GM18511 (cell line): ENCODE data around the gene NELL2.
A peak's percentile ranks its signal among the peaks of the same experiment; 100 is the strongest.
"Not testable (repeated sequence)": the region's sequence is repeated elsewhere in the genome, so short reads cannot be mapped to it uniquely, and the experiment has no call there.

Experiments
- ATAC-seq: cut with Tn5 transposase; IDR thresholded peaks from one replicate; pipeline ENCODE4 v1.9.1; 2021; ENCODE audit warnings: mild to moderate bottlenecking, moderate library complexity; ENCODE audit not compliant: unreplicated experiment

The NELL2 gene

DNA sequence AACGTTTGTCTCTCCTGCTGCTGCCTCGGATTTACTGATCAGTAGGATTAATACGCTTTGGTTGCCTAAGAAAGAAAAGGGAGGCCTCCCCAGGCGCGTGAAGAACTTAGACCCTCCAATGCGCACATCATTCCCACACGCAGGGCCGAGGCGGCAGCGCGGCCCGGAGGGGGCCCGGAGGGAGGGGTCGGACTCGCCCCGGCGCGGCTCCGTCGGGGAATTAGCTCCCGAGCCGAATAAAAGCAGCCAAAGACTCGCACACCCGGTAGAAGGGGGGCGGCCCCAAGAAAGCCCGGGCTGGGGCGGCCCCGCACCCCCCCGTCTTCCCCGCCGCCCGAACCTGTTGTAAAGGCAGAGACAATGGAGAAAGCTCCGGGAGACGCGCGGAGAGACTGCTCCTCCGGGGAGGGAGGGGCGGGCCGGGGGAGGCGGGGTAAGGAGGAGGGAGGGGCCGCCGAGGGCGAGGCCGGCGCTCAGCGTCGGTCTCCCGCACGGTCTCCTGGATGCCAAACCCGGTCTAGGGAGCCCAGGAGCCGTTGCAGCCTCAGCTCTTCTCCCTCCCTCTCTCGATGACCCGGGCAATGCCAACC lies at the start of gene NELL2:
Gene NELL2, minus strand, starts transcription at position 362 of the 590 bp plus-strand sequence. CDS start 446 bp downstream, outside the sequence.
- peak; percentile 56 for ATAC-seq

- ATAC-seq, result no peak
Observed at GRCh38 chr12:44921736-44922135, 45.6 kb upstream of the NELL2 start.

DNA sequence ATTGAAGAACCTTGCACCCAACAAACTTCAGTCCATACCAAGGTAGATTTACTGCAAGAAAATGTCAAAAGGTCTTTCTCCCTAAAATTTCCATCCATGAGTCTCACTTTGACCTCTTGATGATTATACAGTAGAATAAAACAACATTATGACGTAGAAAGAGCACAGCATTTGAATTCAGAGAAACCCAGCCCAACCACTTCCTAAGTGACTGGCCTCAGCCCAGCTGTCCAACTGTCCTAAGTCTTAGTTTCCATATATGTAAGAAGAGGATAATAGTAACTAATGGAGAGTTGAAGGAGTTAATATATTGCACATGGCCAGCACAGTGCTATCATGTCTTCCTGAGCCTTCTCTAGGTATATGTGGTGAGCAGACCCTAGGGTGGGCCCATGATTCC lies 41.0 kb upstream of the NELL2 start:
- ATAC-seq, result no peak

DNA sequence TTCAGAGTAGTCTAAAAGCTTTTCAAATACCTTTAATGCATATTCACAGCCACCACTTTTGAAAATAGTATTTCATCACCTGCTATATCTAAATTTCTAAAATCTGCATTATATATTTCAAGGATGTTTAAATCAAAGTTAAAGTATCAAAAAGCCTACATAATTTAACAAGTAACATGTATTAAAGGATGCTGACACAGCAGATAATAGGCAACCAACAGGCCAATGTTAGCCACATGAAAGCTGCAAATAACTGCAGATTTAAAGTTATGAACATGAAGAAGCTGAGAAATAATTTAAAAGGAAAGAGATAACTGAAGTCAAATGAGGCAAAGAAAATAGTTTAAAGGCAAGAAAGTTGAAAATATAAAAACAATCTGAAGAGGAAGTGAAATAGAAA lies 39.8 kb upstream of the NELL2 start:
- no peak for ATAC-seq

DNA sequence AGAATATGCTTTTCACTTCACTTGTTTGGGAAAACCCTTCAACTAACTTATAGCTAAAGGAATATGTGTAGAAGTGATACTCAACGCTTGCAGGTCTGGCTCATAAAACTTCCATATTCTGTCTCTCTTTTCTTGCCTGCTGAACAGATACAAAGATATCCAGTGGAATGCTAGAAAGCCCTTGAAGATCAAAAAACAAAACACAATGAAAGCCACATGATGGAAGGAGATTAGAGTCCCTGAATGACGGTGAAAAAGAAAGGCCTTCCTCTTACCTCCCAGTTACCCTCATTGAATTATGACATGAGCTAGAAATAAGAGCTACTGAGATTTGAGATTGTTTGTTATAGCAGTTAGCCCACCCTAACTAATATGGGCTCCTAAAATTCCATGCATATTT lies 28.2 kb upstream of the NELL2 start:
- no peak for ATAC-seq

DNA sequence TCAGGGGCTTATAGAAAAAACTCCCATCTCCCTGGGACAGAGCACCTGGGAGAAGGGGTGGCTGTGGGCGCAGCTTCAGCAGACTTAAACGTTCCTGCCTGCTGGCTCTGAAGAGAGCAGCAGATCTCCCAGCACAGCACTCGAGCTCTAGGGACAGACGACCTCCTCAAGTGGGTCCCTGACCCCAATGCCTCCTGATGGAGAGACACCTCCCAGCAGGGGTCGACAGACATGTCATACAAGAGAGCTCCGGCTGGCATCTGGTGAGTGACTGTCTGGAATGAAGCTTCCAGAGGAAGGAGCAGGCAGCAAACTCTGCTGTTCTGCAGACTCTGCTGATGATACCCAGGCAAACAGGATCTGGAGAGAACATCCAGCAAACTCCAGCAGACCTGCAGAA lies 22.0 kb upstream of the NELL2 start:
- not testable (repeated sequence) for ATAC-seq

DNA sequence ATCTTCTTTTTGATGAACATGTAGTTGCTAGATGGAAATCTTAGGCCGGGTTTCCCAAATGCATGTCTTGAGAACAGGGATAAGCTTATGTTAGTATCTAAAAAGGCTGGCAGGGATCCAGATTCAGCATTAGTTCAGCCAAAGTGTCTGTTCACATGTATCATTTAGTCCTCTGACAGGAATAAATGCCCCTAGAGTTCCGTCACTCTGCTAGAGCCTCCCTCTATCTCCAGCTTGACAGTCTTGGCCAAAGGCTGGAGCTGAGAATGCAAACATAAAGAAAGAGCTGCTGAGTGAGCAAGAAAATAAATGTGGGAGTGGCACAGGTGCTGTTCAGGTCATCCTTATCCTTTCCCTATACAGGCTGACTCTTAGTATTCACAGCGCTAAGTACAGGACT lies 13.8 kb upstream of the NELL2 start:
- ATAC-seq, result no peak

DNA sequence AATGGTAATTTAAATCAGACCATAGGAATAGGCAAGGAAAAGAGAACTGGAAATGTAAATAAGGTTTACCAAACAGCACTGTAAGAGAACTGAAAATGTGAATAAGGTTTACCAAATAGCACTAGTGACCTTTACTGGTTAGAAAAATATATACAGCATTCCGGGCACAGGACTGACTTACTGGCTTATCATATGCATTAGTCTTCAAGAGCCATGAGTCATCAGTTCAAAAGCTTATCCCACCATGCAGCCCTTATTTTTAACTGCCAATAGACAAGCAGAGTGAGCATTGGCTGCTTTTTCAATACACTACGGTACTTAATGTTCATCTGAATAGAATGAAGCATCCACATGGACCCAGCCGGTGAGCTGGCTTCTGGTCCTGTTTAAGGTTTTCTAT lies 13.0 kb upstream of the NELL2 start:
- no peak for ATAC-seq

DNA sequence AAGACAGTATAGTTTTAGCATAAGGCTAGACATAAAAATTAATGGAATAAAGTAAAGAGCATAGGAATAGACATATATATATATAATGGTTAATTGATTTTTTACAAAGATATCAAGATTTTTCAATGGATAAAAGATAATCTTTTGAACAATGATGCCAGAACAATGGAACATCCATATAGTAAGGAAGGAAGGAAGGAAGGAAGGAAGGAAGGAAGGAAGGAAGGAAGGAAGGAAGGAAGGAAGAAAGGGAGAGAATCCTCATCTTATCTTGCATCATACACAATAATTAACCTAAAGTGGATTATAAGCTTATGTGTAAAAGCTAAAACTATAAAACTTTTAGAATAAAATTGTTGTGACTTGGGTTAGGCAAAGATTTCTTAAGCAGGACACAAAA lies 9.8 kb upstream of the NELL2 start:
- ATAC-seq, result no peak

DNA sequence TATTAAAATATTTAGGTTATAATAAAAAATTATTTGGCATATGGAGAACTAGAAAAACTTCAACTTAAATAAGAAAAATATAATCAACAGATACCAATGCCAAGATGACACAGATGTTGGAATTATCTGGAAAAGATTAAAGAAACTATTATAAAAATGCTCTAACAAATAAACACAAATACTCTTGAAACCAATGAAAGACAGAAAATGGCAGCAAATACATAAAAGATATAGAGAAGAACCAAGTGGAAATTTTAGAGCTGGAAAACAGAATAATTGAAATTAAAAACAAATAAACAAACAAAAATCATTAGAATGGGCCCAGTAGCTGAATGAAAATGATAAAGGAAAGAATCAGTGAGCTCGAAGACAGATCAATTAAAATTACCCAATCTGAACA lies 5.1 kb upstream of the NELL2 start:
- ATAC-seq, result no peak

DNA sequence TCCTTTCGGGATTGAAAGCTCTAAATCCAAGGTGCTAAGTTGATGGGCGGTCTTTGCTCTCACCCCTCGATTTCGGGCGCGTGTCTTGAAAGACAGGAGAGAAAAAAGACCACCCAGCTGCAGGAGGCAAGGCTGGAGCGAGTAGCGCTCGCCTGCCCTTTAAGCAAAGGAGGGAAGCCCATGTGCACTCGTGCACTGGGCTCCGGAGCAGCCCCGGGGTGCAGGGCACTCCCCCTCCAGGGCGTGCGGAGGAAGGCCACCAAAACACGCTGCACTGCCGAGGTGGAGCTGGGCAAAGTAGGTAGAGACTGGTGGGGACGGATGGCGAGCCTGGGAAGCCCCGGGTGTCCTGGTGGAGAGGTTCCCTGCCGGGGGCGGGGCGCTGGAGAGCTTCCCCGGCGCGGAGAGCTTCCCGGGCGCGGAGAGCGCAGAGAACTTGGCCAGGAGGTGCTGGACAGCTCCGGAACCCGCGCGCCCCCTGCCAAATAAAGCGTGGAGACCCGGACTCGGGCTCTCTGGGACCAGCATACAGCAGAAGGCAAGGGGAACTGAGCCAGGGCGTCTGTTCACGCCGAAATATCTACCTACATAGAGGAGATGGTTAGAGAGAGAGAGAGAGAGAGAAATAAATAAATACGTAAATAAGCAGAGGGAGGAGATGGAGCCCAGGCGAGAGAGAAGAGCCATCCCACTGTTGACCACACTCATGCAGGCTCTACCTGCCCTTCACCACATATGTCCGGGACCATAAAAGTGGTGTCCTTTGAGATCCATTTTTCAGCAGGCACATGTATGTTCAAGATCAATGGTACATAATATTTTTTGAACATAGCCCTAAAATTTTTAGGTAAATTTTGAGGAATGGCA lies 662 bp upstream of the NELL2 start:
- peak; percentile 51 for ATAC-seq

DNA sequence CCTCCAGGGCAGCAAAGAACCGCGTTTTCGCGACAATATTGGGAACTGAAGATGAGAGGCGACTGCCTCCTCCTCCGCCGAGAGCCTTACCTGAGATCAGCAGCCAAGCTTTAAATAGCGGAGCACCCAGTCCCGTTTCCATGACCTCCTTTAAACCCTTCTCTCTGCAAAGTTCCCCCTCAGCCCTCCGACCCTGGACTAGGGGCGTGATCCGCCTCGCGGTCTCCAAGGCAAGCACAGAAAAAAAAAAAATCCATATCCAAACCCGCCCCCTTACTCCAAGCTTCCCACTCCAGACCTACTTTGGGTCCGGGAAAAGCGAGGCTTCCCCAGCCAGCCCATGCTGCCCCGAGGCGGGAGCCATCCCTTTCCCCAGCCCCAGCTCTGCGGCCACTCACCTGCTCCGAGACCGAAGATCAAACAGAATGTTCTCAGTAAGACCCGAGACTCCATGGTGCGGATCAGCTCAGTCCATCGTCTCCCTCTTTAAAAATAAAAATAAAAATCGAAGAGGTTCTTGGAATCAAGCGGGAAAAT lies 630 bp downstream of the NELL2 start:
- ATAC-seq, result peak; percentile 29

DNA sequence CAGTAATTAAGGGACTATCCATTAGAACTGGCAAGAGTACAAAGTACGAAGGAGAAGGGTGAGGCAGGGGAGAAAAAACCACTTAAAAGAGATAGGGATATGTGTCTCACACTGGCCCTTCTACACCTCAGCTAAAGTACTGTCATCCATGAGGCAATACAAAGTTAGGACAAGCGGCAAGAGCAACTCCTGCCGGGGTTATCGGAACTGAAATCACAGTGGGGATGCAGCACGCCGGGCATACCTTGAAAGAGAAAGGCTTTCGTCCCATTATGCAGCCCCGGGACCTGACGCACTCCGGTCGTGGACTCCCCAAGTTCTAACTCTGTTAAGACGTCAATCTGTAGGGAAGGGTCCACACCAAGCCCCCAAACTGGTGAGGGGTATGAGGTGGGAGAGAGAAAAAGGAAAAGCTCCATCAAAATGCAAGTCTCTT lies 1.1 kb downstream of the NELL2 start:
- peak; percentile 14 for ATAC-seq

GRCh38 chr12:44873898-44874297 lies 2.2 kb downstream of the NELL2 start:
- no peak for ATAC-seq

DNA sequence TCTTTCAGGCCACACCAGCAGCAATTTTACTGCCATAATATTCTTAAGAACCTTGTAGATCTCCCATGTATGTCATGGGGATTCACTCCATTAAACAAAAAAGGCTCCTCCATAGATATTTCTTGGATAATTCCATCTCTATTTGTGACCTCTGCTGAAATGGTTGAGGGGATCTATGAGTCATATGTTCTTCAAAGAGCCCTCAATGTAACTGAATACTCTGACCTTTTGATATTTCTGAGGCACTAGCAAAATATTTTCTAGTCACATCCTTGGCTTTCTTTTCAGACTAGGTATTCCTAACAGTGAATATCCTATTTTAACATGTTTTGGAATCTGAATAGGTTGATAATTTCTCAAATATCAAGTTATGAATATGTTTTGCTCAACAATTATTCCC lies 6.6 kb downstream of the NELL2 start:
- ATAC-seq, result no peak

DNA sequence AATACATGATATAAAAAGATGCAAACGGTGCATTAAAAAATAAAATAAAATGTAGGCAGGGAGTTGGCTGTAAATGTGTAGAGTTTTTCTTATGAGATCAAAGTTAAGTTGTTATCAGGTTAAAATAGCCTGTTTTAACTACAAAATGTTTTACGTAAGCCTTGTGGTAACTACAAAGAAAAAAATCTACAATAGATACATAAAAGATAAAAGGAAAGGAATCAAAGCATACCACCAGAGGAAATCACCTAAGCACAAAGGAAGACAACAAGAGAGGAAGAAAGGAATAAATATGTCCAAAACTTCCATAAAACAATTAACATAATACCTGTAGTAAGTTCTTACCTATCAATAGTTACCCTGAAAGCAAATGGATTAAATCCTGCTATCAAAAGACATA lies 12.2 kb downstream of the NELL2 start:
- ATAC-seq, result no peak

GRCh38 chr12:44859998-44860689 lies 16.0 kb downstream of the NELL2 start:
- no peak for ATAC-seq

DNA sequence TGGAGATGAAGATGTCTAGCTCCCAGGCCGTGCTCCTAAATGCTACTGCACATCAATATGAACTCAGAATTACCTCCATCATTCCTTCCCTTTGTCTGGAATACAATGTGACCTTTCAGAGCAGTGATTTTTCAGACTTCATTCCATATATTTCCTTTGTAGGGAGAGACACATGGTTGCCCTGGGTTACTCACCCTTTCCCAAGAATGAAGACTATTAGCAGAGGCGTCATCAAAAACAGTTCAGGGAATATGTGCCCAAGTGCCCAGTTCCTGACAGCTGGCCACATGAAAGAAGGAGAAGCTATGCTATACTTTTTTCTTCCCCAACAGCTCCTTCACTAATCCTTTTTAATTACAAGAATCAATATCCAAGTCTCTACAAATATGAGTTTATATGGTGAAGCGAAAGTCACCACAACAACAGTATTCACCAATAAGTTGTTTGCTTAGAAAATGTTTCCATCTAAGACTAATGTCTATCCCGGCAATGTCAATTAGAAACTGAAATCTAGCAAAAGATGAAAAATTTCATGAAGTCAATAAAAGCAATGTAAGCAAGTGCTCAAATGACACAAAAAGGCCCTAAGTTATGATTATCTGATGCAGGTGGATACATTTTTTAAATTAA lies 17.8 kb downstream of the NELL2 start:
- ATAC-seq, result no peak

DNA sequence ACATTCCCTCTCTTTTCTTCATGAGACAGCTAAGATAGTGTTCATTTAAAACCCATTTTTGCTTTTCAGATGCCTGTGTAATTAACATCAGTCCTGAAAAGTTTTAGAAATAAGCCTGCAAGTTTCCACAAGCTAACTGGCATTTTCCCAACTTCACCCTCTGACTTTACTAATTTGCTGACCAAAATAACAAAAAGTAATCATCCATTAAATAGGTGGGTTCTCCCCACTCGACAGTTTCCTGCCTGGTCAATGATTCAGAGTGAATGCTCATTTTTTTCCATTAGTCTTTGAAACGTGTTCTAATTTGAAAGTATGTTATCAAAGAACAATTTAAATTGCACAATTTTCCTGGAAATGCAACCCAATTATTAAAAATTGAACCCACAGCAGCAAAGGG lies 23.6 kb downstream of the NELL2 start:
- no peak for ATAC-seq

- no peak for ATAC-seq
Observed at GRCh38 chr12:44851586-44851985, 24.5 kb downstream of the NELL2 start.

GRCh38 chr12:44848703-44849085 lies 27.4 kb downstream of the NELL2 start:
- ATAC-seq, result peak; percentile 66
